Thyroid gland (tissue), 4 donors: ENCODE results near the gene ITPRIPL2. TPM values are rescaled to one million over a fixed set of nuclear protein-coding genes. Genes with fewer than 3 reads are reported as not detected.

Source experiments
- DNase-seq, 2 donors: peaks; one replicate each; pipeline ENCODE4 v3.0.0-alpha.2; 2019
- H3K27ac ChIP-seq, 3 donors: fragments of 200-600 bp; sonication (generic); 1 replicate in 2 of 3; 2 replicates in 1 of 3; pipeline ENCODE4 v1.5.1; 2016 to 2019; ENCODE audit warnings: mild to moderate bottlenecking in 1 of 3, moderate library complexity in 1 of 3
- H3K27me3 ChIP-seq: fragments of 200-600 bp; sonication (generic); one replicate; pipeline ENCODE4 v1.5.1; 2019
- H3K36me3 ChIP-seq, 2 donors: fragments of 200-600 bp; sonication (generic); one replicate each; pipeline ENCODE4 v1.5.1; 2016 to 2019
- H3K4me1 ChIP-seq, 2 donors: fragments of 200-600 bp; sonication (generic); one replicate each; pipeline ENCODE4 v1.5.1; 2017 to 2019
- H3K4me3 ChIP-seq, 3 donors: fragments of 200-600 bp; sonication (generic); replicated peaks in 1 of 3; 1 replicate in 2 of 3; 2 replicates in 1 of 3; pipeline ENCODE4 v1.5.1; 2016; ENCODE audit warnings: mild to moderate bottlenecking in 1 of 3
- H3K9me3 ChIP-seq: fragments of 200-600 bp; sonication (generic); one replicate; pipeline ENCODE4 v1.5.1; 2017
- CTCF ChIP-seq, 6 experiments: fragments of 200-600 bp in 3 of 6; fragments of 450-650 bp in 3 of 6; sonication (generic) in 3 of 6; IDR thresholded peaks; one replicate each; pipeline ENCODE4 v1.5.1; 2016 to 2019; ENCODE audit warnings: antibody characterized with exemption in 6 of 6, mild to moderate bottlenecking in 2 of 6, inconsistent platforms in 1 of 6, moderate library complexity in 1 of 6
- POLR2A ChIP-seq, 2 donors: fragments of 450-650 bp; IDR thresholded peaks; one replicate each; pipeline ENCODE4 v1.6.1; 2017; ENCODE audit warnings: antibody characterized with exemption in 2 of 2, mild to moderate bottlenecking in 2 of 2, moderate library complexity in 1 of 2
- WGBS, 2 donors: methylation state at CpG; one replicate each; pipeline ENCODE4 v1.1.5; 2017; 5-methylcytosine and 5-hydroxymethylcytosine counted together
- intact Hi-C: fragments of 100-400 bp; cut with DNase I; formaldehyde crosslinking; loops from one replicate; pipeline ENCODE4 v1.15.1; 2023
- total RNA-seq, 4 donors: library from RNA; depleted of rRNA; stranded (reverse); fragments of >200 nt; gene quantifications; one replicate each; pipeline ENCODE4 v1.2.3, GENCODE V29; 2016

ITPRIPL2 gene
- 10 to 100 TPM; 34.2 to 47.0 (median 39.7) TPM for total RNA-seq

GRCh38 chr16:19113577-19114358 is at the start of gene ITPRIPL2:
TSS of gene ITPRIPL2 (plus strand) at chr16:19113964. CDS start at chr16:19114462, 498 bp downstream.
- H3K27ac ChIP-seq, result peak within 1 kb of the TSS; percentile 81 to 92 (median 87)
- peaks cover 20 to 56% of the 10 kb centered on the region in 2 donors for H3K4me1 ChIP-seq
- peak within 1 kb of the TSS in 2 of 3 donors; percentile 45 to 74 for H3K4me3 ChIP-seq
- peak in 1 of 2 donors; percentile 58 for TF ChIP-seq POLR2A (IDR thresholded peaks at IDR 0.05)
- TF ChIP-seq CTCF (IDR thresholded peaks at IDR 0.05), result no peak
- H3K9me3 ChIP-seq, result no peaks in the 10 kb centered on the region
- no peaks in the 10 kb centered on the region for H3K27me3 ChIP-seq
- H3K36me3 ChIP-seq, result peaks cover 0 to 13% of the 10 kb centered on the region in 2 donors
- intact Hi-C loops, result no loop called here
- DNase-seq, result peak; percentile 78
- 0 to 2% methylated on average over 24 to 42 of the region's 74 CpGs for WGBS, 2 donors

- H3K27ac ChIP-seq, result peak overlapping the region; percentile 98 to 100 (median 100)
- H3K27me3 ChIP-seq, result no peaks in the 10 kb centered on the region
- peak in 1 of 2 donors; percentile 15 for DNase-seq
- H3K9me3 ChIP-seq, result no peaks in the 10 kb centered on the region
- H3K4me1 ChIP-seq, result peaks cover 9 to 14% of the 10 kb centered on the region in 2 donors
- H3K4me3 ChIP-seq, result peak overlapping the region in 1 of 3 donors; percentile 100
- 59 to 60% methylated on average over 9 of the region's 9 CpGs for WGBS, 2 donors
- intact Hi-C loops, result no loop called here
- TF ChIP-seq CTCF (IDR thresholded peaks at IDR 0.05) (no peak), POLR2A (IDR thresholded peaks at IDR 0.05) (no peak)
- no peaks in the 10 kb centered on the region for H3K36me3 ChIP-seq
These were observed 46.8 kb upstream of the ITPRIPL2 start for GRCh38 chr16:19066988-19067348.

GRCh38 chr16:19067349-19068236 is 46.2 kb upstream of the ITPRIPL2 start, which contains the start of gene COQ7:
TSS of gene COQ7 (plus strand) at chr16:19067614. CDS start at chr16:19067665, 51 bp downstream.
- no peaks in the 10 kb centered on the region for H3K36me3 ChIP-seq
- peak; percentile 99 for DNase-seq
- TF ChIP-seq CTCF (IDR thresholded peaks at IDR 0.05), result no peak
- peak in 1 of 2 donors; percentile 46 for TF ChIP-seq POLR2A (IDR thresholded peaks at IDR 0.05)
- H3K4me1 ChIP-seq, result peaks cover 9 to 14% of the 10 kb centered on the region in 2 donors
- peak within 1 kb of the TSS; percentile 98 to 100 (median 100) for H3K27ac ChIP-seq
- intact Hi-C loops, result no loop called here
- no peaks in the 10 kb centered on the region for H3K27me3 ChIP-seq
- H3K4me3 ChIP-seq, result peak within 1 kb of the TSS; percentile 65 to 100 (median 76)
- H3K9me3 ChIP-seq, result no peaks in the 10 kb centered on the region
- WGBS, 2 donors, result 0 to 1% methylated on average over 59 to 65 of the region's 68 CpGs

GRCh38 chr16:19068237-19068815 is 45.4 kb upstream of the ITPRIPL2 start:
- H3K4me1 ChIP-seq, result peaks cover 9 to 14% of the 10 kb centered on the region in 2 donors
- intact Hi-C loops, result no loop called here

More at GRCh38 chr16:19068237-19068815, 45.4 kb upstream of the ITPRIPL2 start:
- peak overlapping the region; percentile 98 to 100 (median 100) for H3K27ac ChIP-seq
- 51 to 53% methylated on average over 19 of the region's 19 CpGs for WGBS, 2 donors
- H3K36me3 ChIP-seq, result no peaks in the 10 kb centered on the region
- H3K27me3 ChIP-seq, result no peaks in the 10 kb centered on the region
- no peak for TF ChIP-seq CTCF (IDR thresholded peaks at IDR 0.05)
- no peak for TF ChIP-seq POLR2A (IDR thresholded peaks at IDR 0.05)
- no peaks in the 10 kb centered on the region for H3K9me3 ChIP-seq
- H3K4me3 ChIP-seq, result peak overlapping the region; percentile 65 to 100 (median 76)
- DNase-seq, result no peak
